K562 (cell line): ENCODE data around the gene SLC36A1. TPM values are rescaled to one million over a fixed set of nuclear protein-coding genes. Genes with fewer than 3 reads are reported as not detected.

Experiments used
- BCOR ChIP-seq: fragments of 450-650 bp; IDR thresholded peaks from 2 replicates; pipeline ENCODE4 v1.6.1; 2016
- BMI1 ChIP-seq: fragments of 150-350 bp; IDR thresholded peaks from 2 replicates; pipeline ENCODE4 v1.6.1; 2014; ENCODE audit warnings: low read length
- C11orf30 ChIP-seq: fragments of 450-650 bp; IDR thresholded peaks from 2 replicates; pipeline ENCODE4 v1.6.1; 2016; ENCODE audit warnings: low read depth, mild to moderate bottlenecking
- CEBPB ChIP-seq: fragments of 450-650 bp; IDR thresholded peaks from 2 replicates; pipeline ENCODE4 v1.6.1; 2016; ENCODE audit warnings: missing genetic modification characterization, missing compliant biosample characterization
- CREB1 ChIP-seq, 2 experiments: sonication (generic) in 1 of 2; formaldehyde crosslinking in 1 of 2; IDR thresholded peaks; 2 replicates each; pipeline versions ENCODE4 v1.6.1 to v1.8.0; 2012 to 2022; ENCODE audit warnings: inconsistent platforms in 1 of 2, mild to moderate bottlenecking in 1 of 2, missing genetic modification reagents in 1 of 2, moderate library complexity in 1 of 2
- FIP1L1 ChIP-seq: fragments of 200-400 bp; formaldehyde crosslinking; IDR thresholded peaks from 2 replicates; pipeline ENCODE4 v1.6.1; 2018; ENCODE audit warnings: mild to moderate bottlenecking, low read depth, low read length; ENCODE audit not compliant: poor library complexity, severe bottlenecking
- FOXA3 ChIP-seq, 2 experiments: fragments of 450-650 bp in 1 of 2; sonication (generic) in 1 of 2; formaldehyde crosslinking; IDR thresholded peaks in 1 of 2; conservative IDR thresholded peaks in 1 of 2; 2 replicates each; pipeline versions ENCODE4 v1.4.0 to v1.8.0; 2020 to 2022; ENCODE audit warnings: mild to moderate bottlenecking in 2 of 2, missing genetic modification reagents in 1 of 2
- HNRNPL ChIP-seq: fragments of 200-400 bp; formaldehyde crosslinking; IDR thresholded peaks from 2 replicates; pipeline ENCODE4 v1.6.1; 2017; ENCODE audit warnings: low read depth, mild to moderate bottlenecking, low read length
- HNRNPLL ChIP-seq: fragments of 200-400 bp; formaldehyde crosslinking; IDR thresholded peaks from 2 replicates; pipeline ENCODE4 v1.6.1; 2017; ENCODE audit warnings: low read length, low read depth, mild to moderate bottlenecking; ENCODE audit not compliant: poor library complexity, severe bottlenecking
- KLF10 ChIP-seq: fragments of 250-450 bp; sonication (Bioruptor Pico); IDR thresholded peaks from 2 replicates; pipeline ENCODE4 v1.6.1; 2021; ENCODE audit warnings: matching md5 sums
- MAX ChIP-seq: sonication (generic); formaldehyde crosslinking; IDR thresholded peaks from 2 replicates; pipeline ENCODE4 v1.9.0; 2022; ENCODE audit warnings: mild to moderate bottlenecking, missing genetic modification reagents
- MCM7 ChIP-seq, 2 experiments: fragments of 450-650 bp; IDR thresholded peaks; 2 replicates each; pipeline ENCODE4 v1.6.1; 2016 to 2018
- NELFE ChIP-seq: IDR thresholded peaks from 2 replicates; pipeline ENCODE4 v1.6.1; 2011; ENCODE audit warnings: mild to moderate bottlenecking; ENCODE audit not compliant: insufficient read depth, insufficient read length
- NR1H2 ChIP-seq: sonication (generic); formaldehyde crosslinking; IDR thresholded peaks from 2 replicates; pipeline ENCODE4 v1.4.0; 2020; ENCODE audit warnings: mild to moderate bottlenecking, missing genetic modification reagents
- POLR2B ChIP-seq: fragments of 450-650 bp; IDR thresholded peaks from 2 replicates; pipeline ENCODE4 v1.6.1; 2018; ENCODE audit warnings: low read depth; ENCODE audit not compliant: partially characterized antibody
- SMARCB1 ChIP-seq: IDR thresholded peaks from 2 replicates; pipeline ENCODE4 v1.6.1; 2011; ENCODE audit warnings: improper control_type of control experiment, low read depth; ENCODE audit not compliant: insufficient read length
- THAP7 ChIP-seq: fragments of 250-450 bp; sonication (Bioruptor Pico); IDR thresholded peaks from 2 replicates; pipeline ENCODE4 v1.5.0; 2021
- ZNF584 ChIP-seq: fragments of 200-800 bp; sonication (Bioruptor generic); IDR thresholded peaks from 2 replicates; pipeline ENCODE4 v1.6.1; 2016; ENCODE audit warnings: low read depth, mild to moderate bottlenecking, missing genetic modification characterization, missing compliant biosample characterization
- ZNF785 ChIP-seq: fragments of 250-450 bp; sonication (Bioruptor Pico); IDR thresholded peaks from 2 replicates; pipeline ENCODE4 v1.4.0; 2020; ENCODE audit warnings: mild to moderate bottlenecking
- ZZZ3 ChIP-seq: fragments of 450-650 bp; IDR thresholded peaks from 2 replicates; pipeline ENCODE4 v1.6.1; 2016; ENCODE audit warnings: antibody characterized with exemption, mild to moderate bottlenecking, moderate library complexity
- polyA plus RNA-seq, 8 experiments: library from polyadenylated mRNA; depleted of rRNA in 4 of 8; stranded (reverse) in 5 of 8; unstranded in 3 of 8; fragments of >200 nt; fragmentation: Nextera tagmentation in 2 of 8; fragmentation: Illumina TruSeq in 1 of 8; extraction: Ambion mirVana in 2 of 8; extraction: Trizol in 1 of 8; gene quantifications; 2 replicates each; pipeline versions ENCODE4 v1.2.1 to v1.2.3, GENCODE V29; 2011 to 2014; ENCODE audit warnings: inconsistent platforms in 1 of 8, missing spikeins in 1 of 8
- total RNA-seq, 7 experiments: library from RNA; depleted of rRNA in 6 of 7; stranded (reverse); fragments of >200 nt in 6 of 7; fragmentation: Illumina TruSeq in 2 of 7; extraction: Trizol in 2 of 7; gene quantifications; 2 replicates each; pipeline versions ENCODE4 v1.2.1 to v1.2.3, GENCODE V29; 2011 to 2021; ENCODE audit warnings: low replicate concordance in 1 of 7
- TF ChIP-seq, protein P1 (sequence below): sonication (generic); formaldehyde crosslinking; IDR thresholded peaks from 2 replicates; pipeline ENCODE4 v1.8.0; 2022; ENCODE audit warnings: missing genetic modification reagents, mild to moderate bottlenecking, moderate library complexity, borderline replicate concordance
- TF ChIP-seq, protein P2 (sequence below): fragments of 450-650 bp; formaldehyde crosslinking; conservative IDR thresholded peaks from 2 replicates; pipeline ENCODE4 v1.4.0; 2022; ENCODE audit warnings: mild to moderate bottlenecking, missing genetic modification characterization
- TF ChIP-seq, protein P3 (sequence below): IDR thresholded peaks from 3 replicates; pipeline ENCODE4 v1.6.1; 2011; ENCODE audit warnings: borderline replicate concordance, mild to moderate bottlenecking; ENCODE audit not compliant: insufficient read length, insufficient read depth
- TF ChIP-seq, protein P4 (sequence below): fragments of 250-450 bp; sonication (Bioruptor Pico); IDR thresholded peaks from 2 replicates; pipeline ENCODE4 v1.5.0; 2020; ENCODE audit warnings: mild to moderate bottlenecking, borderline replicate concordance

Gene SLC36A1
- total and polyA plus RNA-seq, 9 of the 15 experiments (the other 6 are each of a cell fraction or from before 2014, with no cell fraction given), result 1.6 to 8.4 (median 4.6) TPM

DNA sequence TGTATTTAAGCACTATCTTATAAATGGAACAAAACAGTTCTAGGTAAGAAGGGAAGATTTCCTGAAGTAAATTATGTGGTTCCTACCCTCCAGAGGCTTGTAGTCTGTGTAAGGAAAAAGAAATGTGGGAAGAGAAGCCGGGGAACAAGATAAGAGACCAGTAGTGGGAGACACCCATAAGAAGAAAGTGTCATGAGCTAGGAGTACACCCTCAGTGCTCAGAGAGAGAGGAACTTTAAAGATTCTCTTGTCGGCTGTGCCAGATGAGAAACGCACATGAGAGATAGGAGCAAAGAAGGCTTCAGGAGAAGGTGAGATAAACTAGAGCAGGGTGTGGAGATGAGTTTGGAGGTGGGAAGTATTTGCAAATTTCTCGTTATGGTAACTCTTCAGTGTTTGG, 18.1 kb downstream of the SLC36A1 start (continued):
- TF ChIP-seq, protein P1, sequence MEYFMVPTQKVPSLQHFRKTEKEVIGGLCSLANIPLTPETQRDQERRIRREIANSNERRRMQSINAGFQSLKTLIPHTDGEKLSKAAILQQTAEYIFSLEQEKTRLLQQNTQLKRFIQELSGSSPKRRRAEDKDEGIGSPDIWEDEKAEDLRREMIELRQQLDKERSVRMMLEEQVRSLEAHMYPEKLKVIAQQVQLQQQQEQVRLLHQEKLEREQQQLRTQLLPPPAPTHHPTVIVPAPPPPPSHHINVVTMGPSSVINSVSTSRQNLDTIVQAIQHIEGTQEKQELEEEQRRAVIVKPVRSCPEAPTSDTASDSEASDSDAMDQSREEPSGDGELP, result no peak
- TF ChIP-seq, protein P2, sequence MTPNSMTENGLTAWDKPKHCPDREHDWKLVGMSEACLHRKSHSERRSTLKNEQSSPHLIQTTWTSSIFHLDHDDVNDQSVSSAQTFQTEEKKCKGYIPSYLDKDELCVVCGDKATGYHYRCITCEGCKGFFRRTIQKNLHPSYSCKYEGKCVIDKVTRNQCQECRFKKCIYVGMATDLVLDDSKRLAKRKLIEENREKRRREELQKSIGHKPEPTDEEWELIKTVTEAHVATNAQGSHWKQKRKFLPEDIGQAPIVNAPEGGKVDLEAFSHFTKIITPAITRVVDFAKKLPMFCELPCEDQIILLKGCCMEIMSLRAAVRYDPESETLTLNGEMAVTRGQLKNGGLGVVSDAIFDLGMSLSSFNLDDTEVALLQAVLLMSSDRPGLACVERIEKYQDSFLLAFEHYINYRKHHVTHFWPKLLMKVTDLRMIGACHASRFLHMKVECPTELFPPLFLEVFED (CRISPR knock-in tag), result no peak
- TF ChIP-seq POLR2B (no peak), FIP1L1 (no peak), ZZZ3 (no peak), THAP7 (CRISPR knock-in tag) (no peak), KLF10 (CRISPR knock-in tag) (no peak), NR1H2 (CRISPR knock-in tag) (no peak), ZNF584 (CRISPR knock-in tag) (no peak), BMI1 (no peak), HNRNPLL (no peak), FOXA3 (CRISPR knock-in tag; conservative IDR thresholded peaks at IDR 0.05 in 1 of 2, IDR thresholded peaks at IDR 0.05 in 1 of 2) (no peak), SMARCB1 (no peak), C11orf30 (no peak), CEBPB (tag) (no peak), ZNF785 (CRISPR knock-in tag) (no peak), MAX (CRISPR knock-in tag) (no peak), CREB1 (IDR thresholded peaks at IDR 0.05) (no peak), CREB1 (CRISPR knock-in tag; IDR thresholded peaks at IDR 0.05) (no peak), BCOR (no peak), NELFE (no peak), HNRNPL (no peak), MCM7 (IDR thresholded peaks at IDR 0.05) (no peak)
- TF ChIP-seq, protein P3, sequence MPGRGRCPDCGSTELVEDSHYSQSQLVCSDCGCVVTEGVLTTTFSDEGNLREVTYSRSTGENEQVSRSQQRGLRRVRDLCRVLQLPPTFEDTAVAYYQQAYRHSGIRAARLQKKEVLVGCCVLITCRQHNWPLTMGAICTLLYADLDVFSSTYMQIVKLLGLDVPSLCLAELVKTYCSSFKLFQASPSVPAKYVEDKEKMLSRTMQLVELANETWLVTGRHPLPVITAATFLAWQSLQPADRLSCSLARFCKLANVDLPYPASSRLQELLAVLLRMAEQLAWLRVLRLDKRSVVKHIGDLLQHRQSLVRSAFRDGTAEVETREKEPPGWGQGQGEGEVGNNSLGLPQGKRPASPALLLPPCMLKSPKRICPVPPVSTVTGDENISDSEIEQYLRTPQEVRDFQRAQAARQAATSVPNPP, result no peak
- TF ChIP-seq, protein P4, sequence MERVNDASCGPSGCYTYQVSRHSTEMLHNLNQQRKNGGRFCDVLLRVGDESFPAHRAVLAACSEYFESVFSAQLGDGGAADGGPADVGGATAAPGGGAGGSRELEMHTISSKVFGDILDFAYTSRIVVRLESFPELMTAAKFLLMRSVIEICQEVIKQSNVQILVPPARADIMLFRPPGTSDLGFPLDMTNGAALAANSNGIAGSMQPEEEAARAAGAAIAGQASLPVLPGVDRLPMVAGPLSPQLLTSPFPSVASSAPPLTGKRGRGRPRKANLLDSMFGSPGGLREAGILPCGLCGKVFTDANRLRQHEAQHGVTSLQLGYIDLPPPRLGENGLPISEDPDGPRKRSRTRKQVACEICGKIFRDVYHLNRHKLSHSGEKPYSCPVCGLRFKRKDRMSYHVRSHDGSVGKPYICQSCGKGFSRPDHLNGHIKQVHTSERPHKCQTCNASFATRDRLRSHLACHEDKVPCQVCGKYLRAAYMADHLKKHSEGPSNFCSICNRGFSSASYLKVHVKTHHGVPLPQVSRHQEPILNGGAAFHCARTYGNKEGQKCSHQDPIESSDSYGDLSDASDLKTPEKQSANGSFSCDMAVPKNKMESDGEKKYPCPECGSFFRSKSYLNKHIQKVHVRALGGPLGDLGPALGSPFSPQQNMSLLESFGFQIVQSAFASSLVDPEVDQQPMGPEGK (CRISPR knock-in tag), result no peak
